ENCODE measurements around the gene FGFR3. TPM values are rescaled to one million over a fixed set of nuclear protein-coding genes. Genes with fewer than 3 reads are reported as not detected.

Gene FGFR3
- polyA plus RNA-seq, 1 donor, result 87.6 TPM

Other genes with a start within 250 kb of the FGFR3 start
- 1.4 TPM for gene FAM53A, start 109.0 kb upstream of the FGFR3 start, polyA plus RNA-seq (ENCODE audit: insufficient read length)
- gene SLBP, start 81.0 kb upstream of the FGFR3 start, polyA plus RNA-seq (ENCODE audit: insufficient read length), result 90.2 TPM
- 34.7 TPM for gene TMEM129, start 72.0 kb upstream of the FGFR3 start, polyA plus RNA-seq (ENCODE audit: insufficient read length)
- gene TACC3, start 71.8 kb upstream of the FGFR3 start, polyA plus RNA-seq (ENCODE audit: insufficient read length), result 67.3 TPM
- gene LETM1, start 62.9 kb downstream of the FGFR3 start, polyA plus RNA-seq (ENCODE audit: insufficient read length), result 28.8 TPM
- gene NSD2, start 78.1 kb downstream of the FGFR3 start, polyA plus RNA-seq (ENCODE audit: insufficient read length), result 103 TPM
- gene NELFA, start 215.7 kb downstream of the FGFR3 start, polyA plus RNA-seq (ENCODE audit: insufficient read length), result 29.7 TPM